ENCODE results near the gene UBTF.

Gene UBTF

GRCh38 chr17:44219108-44219615 lies 313 bp downstream of the UBTF start:
- H3K4me3 ChIP-seq (ENCODE audit: low read length), result peak overlapping the region; percentile 61
- 0 out of 2 replicates have a peak, but pooled peaks have one; percentile 12 for TF ChIP-seq CTCF (conservative IDR thresholded peaks at IDR 0.05; ENCODE audit: low read length)
- peak; percentile 66 for DNase-seq (ENCODE audit: low read depth)

GRCh38 chr17:44218344-44219107 lies 949 bp downstream of the UBTF start:
- peak; percentile 89 for DNase-seq (ENCODE audit: low read depth)
- TF ChIP-seq CTCF (conservative IDR thresholded peaks at IDR 0.05; ENCODE audit: low read length), result peak; percentile 42; the same call in 1 of the 2 replicates
- H3K4me3 ChIP-seq (ENCODE audit: low read length), result peak overlapping the region; percentile 68

GRCh38 chr17:44217738-44218343 lies 1.6 kb downstream of the UBTF start:
- peak overlapping the region; percentile 68 for H3K4me3 ChIP-seq (ENCODE audit: low read length)
- TF ChIP-seq CTCF (conservative IDR thresholded peaks at IDR 0.05; ENCODE audit: low read length), result no peak
- no peak for DNase-seq (ENCODE audit: low read depth)

GRCh38 chr17:44216694-44217093 lies 2.8 kb downstream of the UBTF start:
- DNase-seq (ENCODE audit: low read depth), result no peak
- no peak for TF ChIP-seq CTCF (conservative IDR thresholded peaks at IDR 0.05; ENCODE audit: low read length)
- H3K4me3 ChIP-seq (ENCODE audit: low read length), result no peak overlapping the region

GRCh38 chr17:44216173-44216572 lies 3.3 kb downstream of the UBTF start:
- H3K4me3 ChIP-seq (ENCODE audit: low read length), result no peak overlapping the region
- TF ChIP-seq CTCF (conservative IDR thresholded peaks at IDR 0.05; ENCODE audit: low read length), result no peak
- DNase-seq (ENCODE audit: low read depth), result no peak

- no peak for DNase-seq (ENCODE audit: low read depth)
- no peak for TF ChIP-seq CTCF (conservative IDR thresholded peaks at IDR 0.05; ENCODE audit: low read length)
- no peak overlapping the region for H3K4me3 ChIP-seq (ENCODE audit: low read length)
These were observed 4.6 kb downstream of the UBTF start for GRCh38 chr17:44214896-44215295.

GRCh38 chr17:44214230-44214494 lies 5.3 kb downstream of the UBTF start:
- no peak for TF ChIP-seq CTCF (conservative IDR thresholded peaks at IDR 0.05; ENCODE audit: low read length)
- H3K4me3 ChIP-seq (ENCODE audit: low read length), result no peak overlapping the region
- DNase-seq (ENCODE audit: low read depth), result no peak

Data from AG10803 (cell line).